ENCODE results near the gene BTG2.

Gene BTG2

DNA sequence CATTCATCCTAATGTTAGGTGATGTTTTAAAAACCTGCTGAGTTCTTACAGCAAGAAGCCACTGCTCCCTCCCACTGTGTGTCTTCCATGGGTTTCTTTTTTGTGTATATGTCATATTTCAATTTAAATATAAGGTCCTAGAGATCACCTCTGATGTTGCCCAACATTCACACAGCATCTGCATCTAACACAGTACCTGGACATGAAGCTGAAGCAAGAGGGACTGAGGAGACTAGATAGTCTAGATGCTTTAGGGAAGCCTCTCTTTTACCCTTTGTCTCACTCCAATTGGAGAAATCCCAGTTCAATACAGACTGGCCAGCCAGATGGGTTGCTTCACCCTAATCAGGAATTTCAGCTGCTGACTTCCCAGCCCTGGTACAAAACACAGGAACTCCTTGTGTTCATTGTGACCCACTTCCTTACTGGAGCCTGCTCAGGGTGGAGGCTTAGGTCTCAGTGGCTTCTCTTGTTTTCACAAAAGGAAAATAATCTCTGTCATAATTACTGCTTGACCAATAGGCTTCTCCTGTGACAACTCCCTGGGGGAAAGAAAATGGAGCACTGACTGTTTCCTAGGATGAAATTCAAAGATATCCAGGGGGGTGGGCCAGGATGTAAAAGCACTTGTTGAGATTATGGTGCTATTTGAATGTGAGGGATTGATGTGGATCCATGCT, 17.3 kb downstream of the BTG2 start:
- no peak overlapping the region for H3K4me3 ChIP-seq

DNA sequence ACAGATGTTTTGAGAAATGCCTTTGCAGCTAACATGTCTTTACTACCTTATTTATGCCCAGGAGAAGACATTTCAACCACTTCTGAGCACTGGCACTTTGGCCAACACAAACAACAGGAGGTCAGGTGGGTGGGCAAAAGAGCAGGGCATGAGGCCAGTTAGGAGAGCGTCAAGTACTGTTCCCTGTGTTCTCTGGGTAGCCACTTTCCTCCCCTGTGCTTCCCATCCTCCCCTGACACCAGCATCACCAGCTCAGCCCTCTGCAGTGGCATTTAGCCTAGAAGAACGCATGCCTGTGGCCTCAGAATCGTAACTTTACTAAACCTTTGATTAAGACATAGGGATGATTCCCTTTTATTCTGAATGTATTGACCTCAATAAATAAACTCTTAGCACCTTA, 18.3 kb downstream of the BTG2 start:
- Histone ChIP-seq H3K4me1 (peaks cover 47% of the 10 kb centered on the region), H3K36me3 (replicated peaks) (no peaks in the 10 kb centered on the region), H3K27me3 (ENCODE audit: low read depth) (no peaks in the 10 kb centered on the region), H3K9me3 (no peaks in the 10 kb centered on the region), H3K4me3 (no peak overlapping the region)
- in situ Hi-C loops (cut with MboI; ENCODE audit: low sequenced_read_pairs) = no loop called here
- DNase-seq (ENCODE audit: low spot score in 2 of 2) = no peak

More for the DNA sequence above, 17.3 kb downstream of the BTG2 start:
- in situ Hi-C loops (cut with MboI; ENCODE audit: low sequenced_read_pairs) = no loop called here
- Histone ChIP-seq H3K27me3 (ENCODE audit: low read depth) (no peaks in the 10 kb centered on the region), H3K4me1 (peaks cover 38% of the 10 kb centered on the region), H3K36me3 (replicated peaks) (no peaks in the 10 kb centered on the region), H3K9me3 (no peaks in the 10 kb centered on the region)
- peak; percentile 44 to 59 for DNase-seq (ENCODE audit: low spot score in 2 of 2)

DNA sequence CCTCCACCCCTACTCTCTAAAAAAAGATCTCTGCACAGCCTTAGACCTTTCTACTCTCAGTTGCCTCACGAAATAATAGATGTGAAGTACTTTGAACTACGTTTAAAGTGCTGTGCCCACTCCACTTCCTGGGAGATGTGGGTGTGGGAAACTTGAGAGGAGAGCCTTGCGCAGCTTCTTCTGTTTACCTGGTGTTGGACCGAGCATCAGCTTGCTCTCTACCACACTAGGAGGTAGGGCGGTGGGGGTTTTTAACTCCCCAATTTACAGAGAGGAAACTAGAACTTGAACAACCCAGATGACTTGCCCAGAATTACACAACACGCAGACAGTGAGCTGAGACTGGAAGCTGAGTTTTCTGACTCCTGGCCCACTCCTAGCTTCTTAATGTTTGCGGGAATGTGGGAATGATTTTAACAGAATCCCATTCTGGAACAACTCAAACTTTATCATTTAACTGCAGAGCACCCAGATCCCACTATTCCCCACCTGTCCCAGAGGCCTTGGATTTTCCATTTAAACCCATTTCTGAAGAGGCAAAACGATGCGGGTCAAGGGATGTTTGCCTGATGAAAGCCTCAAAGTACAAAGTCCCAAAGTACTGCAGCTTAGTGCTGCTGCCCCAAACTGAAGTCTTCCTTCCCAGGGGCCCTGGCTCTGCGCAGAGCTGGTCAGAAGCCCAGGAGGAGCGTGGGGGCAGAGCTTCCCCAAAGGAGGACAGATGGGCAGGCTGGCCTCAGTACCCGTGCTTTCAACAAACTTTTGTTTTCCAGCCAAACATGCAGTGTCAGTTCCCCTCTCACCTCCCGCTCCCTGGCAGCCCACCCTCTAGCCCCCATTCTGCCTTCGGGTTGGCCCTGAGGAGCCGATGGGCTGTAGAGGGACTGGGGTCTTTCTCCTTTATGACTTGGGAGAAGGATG, 19.0 kb downstream of the BTG2 start:
- Histone ChIP-seq H3K4me3 (no peak overlapping the region), H3K27me3 (ENCODE audit: low read depth) (no peaks in the 10 kb centered on the region), H3K9me3 (no peaks in the 10 kb centered on the region), H3K36me3 (replicated peaks) (no peaks in the 10 kb centered on the region), H3K4me1 (peaks cover 52% of the 10 kb centered on the region)
- in situ Hi-C loops (cut with MboI; ENCODE audit: low sequenced_read_pairs) = no loop called here
- no peak for DNase-seq (ENCODE audit: low spot score in 2 of 2)

DNA sequence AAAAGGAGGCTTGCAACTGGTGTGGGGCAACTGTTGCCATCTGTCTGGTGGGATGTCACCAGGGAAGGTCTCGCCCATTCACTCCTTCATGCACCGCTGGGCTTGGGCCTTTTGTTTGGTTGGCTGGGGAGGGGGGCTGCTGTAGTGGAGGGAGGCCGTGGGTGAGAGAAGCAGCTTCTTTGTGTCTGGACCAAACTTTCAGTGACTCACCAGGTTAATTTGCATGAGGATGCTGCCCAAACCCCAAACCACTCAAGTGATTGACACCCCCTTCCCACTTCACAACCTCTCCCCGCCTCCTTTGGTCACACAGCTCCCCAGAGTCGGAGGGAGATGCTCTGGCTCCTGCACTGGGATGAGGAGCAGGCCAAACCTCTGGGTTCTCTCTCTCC, 19.7 kb downstream of the BTG2 start:
- H3K9me3 ChIP-seq = no peaks in the 10 kb centered on the region
- no peaks in the 10 kb centered on the region for H3K27me3 ChIP-seq (ENCODE audit: low read depth)
- DNase-seq (ENCODE audit: low spot score in 2 of 2) = peak in 1 of 2 experiments; percentile 58
- no peak overlapping the region for H3K4me3 ChIP-seq
- in situ Hi-C loops (cut with MboI; ENCODE audit: low sequenced_read_pairs) = no loop called here
- H3K4me1 ChIP-seq = peaks cover 52% of the 10 kb centered on the region
- no peaks in the 10 kb centered on the region for H3K36me3 ChIP-seq (replicated peaks)

DNA sequence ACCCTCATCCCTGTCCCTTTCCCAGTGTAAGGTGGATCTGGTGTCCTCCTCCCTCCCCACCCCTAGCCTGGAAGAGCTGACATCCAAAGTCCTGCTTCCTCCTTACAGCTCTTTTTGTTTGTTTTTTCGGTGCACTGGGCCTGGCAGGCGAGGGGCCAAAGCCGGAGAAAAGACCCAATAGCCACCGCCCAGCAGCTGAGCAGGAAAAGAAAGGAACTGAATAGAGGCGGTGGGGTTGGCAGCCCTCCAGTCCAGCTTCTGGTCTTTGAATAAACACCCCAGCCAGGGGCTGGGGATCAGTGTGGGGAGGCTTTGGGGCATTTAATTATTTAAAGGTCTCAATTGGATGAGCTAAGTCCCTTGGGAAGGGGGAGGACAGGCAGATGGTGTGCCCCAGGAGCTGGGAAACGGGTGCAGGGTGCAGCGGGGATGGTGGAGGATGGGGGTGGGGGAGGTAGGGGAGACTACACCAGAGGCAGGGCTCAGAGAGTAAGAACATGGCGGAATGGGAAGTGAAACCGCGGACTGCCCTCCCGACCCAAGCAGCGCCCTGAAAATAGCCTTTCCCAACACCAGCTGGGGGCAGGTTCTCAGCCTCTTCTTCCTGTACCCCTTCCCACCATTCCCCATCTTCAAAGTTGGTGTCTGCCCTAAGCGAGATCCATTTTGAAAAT, 20.2 kb downstream of the BTG2 start:
- H3K36me3 ChIP-seq (replicated peaks) = no peaks in the 10 kb centered on the region
- peaks cover 52% of the 10 kb centered on the region for H3K4me1 ChIP-seq
- in situ Hi-C loops (cut with MboI; ENCODE audit: low sequenced_read_pairs) = no loop called here
- DNase-seq (ENCODE audit: low spot score in 2 of 2) = peak; percentile 63 to 86
- H3K4me3 ChIP-seq = no peak overlapping the region
- no peaks in the 10 kb centered on the region for H3K9me3 ChIP-seq
- H3K27me3 ChIP-seq (ENCODE audit: low read depth) = no peaks in the 10 kb centered on the region

DNA sequence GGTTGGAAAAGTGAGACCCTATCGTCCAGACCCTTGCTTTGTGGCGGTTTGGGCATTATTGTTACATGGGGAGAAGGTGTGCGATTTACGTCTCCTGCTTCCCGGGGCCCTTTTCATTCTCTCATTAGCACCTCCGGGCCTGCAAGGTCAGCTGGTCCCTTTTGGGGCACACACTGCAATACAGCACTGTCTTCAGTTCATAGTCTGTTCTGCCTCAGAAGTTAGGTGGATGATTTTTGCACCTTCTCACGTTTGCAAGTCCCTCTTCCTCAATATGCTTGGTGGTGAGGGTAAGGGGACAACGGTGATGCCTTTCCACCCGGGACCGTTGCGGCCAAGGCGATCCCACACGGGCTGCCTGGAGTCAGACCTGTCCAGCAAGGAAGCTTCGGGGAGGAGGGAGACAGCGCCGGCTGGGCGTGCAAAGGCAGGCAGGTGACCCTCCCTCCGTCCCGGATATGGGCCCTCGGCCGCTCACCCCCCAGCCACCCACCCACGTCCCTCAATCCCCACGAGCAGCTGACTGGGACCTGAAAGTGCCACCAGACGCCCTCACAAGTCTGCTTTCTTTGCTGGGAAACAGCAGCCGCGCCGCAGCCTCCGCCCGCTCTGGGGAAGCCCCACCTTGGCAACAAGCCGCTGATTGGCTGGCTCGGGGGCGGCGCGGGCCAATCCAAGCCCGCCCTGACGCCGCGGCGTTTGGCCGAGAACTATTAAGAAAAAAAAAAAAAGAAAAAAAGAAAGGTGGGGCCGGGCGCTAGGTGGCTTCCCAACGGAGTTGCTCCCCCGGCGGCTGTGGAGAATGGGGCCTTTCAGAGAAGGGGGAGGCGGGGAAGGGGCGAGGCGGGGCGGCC, 21.7 kb downstream of the BTG2 start:
- peak; percentile 89 to 94 for DNase-seq (ENCODE audit: low spot score in 2 of 2)
- no peaks in the 10 kb centered on the region for H3K9me3 ChIP-seq
- H3K4me1 ChIP-seq = peaks cover 52% of the 10 kb centered on the region
- no peaks in the 10 kb centered on the region for H3K36me3 ChIP-seq (replicated peaks)
- H3K27me3 ChIP-seq (ENCODE audit: low read depth) = no peaks in the 10 kb centered on the region
- peak overlapping the region; percentile 30 for H3K4me3 ChIP-seq
- in situ Hi-C loops (cut with MboI; ENCODE audit: low sequenced_read_pairs) = no loop called here

DNA sequence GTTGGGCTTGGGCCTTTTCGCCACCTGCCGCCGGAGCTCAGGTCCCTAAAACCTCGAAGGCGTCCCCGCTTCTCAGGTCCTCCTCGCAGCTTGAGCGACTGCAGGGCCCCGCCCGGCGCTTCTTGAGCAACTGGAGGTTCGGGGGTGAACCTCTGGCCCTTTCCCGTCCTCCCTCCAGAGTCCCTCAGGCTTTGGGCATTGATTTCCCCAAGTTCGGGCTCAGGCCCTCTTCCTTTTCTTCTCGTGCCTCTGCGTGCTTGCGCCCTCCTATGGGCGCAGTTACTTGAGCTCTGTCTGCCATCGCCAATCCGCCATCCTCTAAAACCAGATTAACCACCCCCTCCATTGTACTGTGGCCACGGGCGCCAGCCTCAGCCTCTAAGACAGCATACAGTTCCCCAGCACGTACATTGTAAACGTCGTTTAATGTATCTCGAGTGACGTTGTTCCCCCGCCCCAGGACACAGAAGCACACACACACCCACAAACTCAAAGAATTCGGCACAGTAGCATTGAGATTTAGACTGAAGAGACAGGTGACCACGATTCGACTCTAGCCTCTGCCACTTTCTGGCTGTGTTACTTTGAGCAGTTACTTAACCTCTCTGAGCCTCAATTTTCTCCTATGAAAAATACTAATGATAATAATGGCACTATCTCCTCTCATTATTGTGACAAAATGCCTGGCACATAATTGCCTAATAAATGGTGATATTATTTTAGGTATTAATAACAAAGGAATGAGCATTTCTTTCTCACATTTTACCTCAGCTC, 22.6 kb downstream of the BTG2 start:
- in situ Hi-C loops (cut with MboI; ENCODE audit: low sequenced_read_pairs) = no loop called here
- peaks cover 46% of the 10 kb centered on the region for H3K4me1 ChIP-seq
- peak overlapping the region; percentile 12; the same call in 1 of the 2 replicates for H3K4me3 ChIP-seq
- no peaks in the 10 kb centered on the region for H3K27me3 ChIP-seq (ENCODE audit: low read depth)
- DNase-seq (ENCODE audit: low spot score in 2 of 2) = peak; percentile 78 to 79
- no peaks in the 10 kb centered on the region for H3K9me3 ChIP-seq
- no peaks in the 10 kb centered on the region for H3K36me3 ChIP-seq (replicated peaks)

DNA sequence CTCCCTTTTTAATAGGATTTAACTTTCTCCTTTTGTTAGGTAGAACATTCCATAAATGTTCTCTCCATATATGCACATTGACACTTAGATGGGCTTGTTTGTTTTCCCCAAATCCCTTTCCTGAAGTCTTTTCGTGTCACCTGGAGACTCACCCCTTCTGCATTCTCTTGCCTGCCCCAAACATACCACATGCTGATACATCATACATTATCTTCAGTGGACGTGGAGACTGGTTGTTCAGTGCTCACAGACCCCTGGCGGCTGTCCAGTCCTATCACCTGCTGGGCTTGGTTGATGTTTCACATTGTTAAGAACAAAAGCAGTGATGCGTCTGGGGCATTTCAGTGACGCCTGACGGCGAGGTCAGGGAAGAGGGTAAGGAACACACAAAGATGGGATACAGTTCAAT, 23.4 kb downstream of the BTG2 start:
- Histone ChIP-seq H3K27me3 (ENCODE audit: low read depth) (no peaks in the 10 kb centered on the region), H3K36me3 (replicated peaks) (no peaks in the 10 kb centered on the region), H3K9me3 (no peaks in the 10 kb centered on the region), H3K4me1 (peaks cover 43% of the 10 kb centered on the region), H3K4me3 (no peak overlapping the region)
- DNase-seq (ENCODE audit: low spot score in 2 of 2) = peak; percentile 80 to 83
- in situ Hi-C loops (cut with MboI; ENCODE audit: low sequenced_read_pairs) = no loop called here

DNA sequence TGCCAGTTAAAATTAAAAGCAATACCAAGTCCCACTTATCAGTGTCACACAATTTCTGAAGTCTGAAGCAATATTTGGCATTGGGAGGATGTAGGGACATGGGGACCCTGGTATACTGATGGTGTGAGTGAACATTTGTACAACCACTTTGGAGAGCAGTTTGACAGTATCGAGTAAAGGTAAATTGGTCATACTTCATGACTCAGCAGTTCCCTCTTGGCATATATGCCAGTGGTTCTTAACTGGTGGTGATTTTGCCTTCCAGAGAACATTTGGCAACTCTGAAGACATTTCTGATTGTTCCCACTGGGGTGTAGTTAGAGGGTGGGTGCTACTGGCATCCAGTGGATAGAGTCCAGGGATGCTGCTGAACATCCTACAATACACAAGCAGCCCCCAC, 25.9 kb downstream of the BTG2 start:
- in situ Hi-C loops (cut with MboI; ENCODE audit: low sequenced_read_pairs) = no loop called here
- Histone ChIP-seq H3K36me3 (replicated peaks) (no peaks in the 10 kb centered on the region), H3K4me3 (no peak overlapping the region), H3K4me1 (peaks cover 26% of the 10 kb centered on the region), H3K9me3 (no peaks in the 10 kb centered on the region), H3K27me3 (ENCODE audit: low read depth) (no peaks in the 10 kb centered on the region)
- no peak for DNase-seq (ENCODE audit: low spot score in 2 of 2)

DNA sequence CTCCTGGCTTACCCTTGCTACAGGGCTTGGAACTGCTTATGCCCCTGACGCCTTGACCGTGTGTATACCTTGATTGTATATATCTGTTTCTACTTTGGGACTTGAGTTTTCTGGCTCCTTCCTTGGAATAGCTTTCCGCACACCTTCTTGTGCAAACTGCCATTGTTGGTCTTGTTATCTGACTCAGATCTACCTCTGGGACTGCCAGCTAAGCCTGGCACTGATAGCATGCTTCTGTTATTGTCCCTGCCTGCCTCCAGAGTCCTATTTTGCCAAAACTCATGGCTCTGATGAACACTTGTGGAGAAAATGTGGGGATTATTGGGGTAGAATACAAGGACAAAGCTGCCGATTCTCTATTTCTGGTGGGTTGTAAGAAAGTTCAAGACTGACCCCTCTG, 30.2 kb downstream of the BTG2 start:
- no peak overlapping the region for H3K4me3 ChIP-seq
- peaks cover 3% of the 10 kb centered on the region for H3K27me3 ChIP-seq (ENCODE audit: low read depth)
- DNase-seq (ENCODE audit: low spot score in 2 of 2) = no peak
- in situ Hi-C loops (cut with MboI; ENCODE audit: low sequenced_read_pairs) = no loop called here
- no peaks in the 10 kb centered on the region for H3K4me1 ChIP-seq
- H3K36me3 ChIP-seq (replicated peaks) = no peaks in the 10 kb centered on the region
- H3K9me3 ChIP-seq = no peaks in the 10 kb centered on the region

DNA sequence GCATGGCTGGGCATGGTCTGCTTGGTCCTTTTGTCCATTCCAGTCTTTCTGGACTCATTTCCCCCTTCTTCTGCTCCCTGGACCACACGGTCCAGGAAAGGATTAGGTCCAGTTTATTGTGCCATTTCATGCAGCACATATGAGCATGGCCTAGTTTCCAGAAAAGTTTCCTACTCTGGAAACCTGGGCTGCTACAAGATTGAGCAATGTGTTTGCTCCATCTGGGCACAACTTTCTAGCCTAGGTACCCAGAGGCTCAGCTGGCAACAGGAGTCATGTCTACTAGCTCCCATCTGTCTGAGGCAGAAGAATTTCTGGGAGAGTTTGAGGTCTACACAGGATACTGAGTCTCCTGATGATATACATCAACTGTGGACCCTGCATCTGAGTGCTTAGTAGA, 30.8 kb downstream of the BTG2 start:
- no peak for DNase-seq (ENCODE audit: low spot score in 2 of 2)
- peaks cover 8% of the 10 kb centered on the region for H3K27me3 ChIP-seq (ENCODE audit: low read depth)
- H3K36me3 ChIP-seq (replicated peaks) = no peaks in the 10 kb centered on the region
- H3K4me1 ChIP-seq = no peaks in the 10 kb centered on the region
- H3K9me3 ChIP-seq = no peaks in the 10 kb centered on the region
- no peak overlapping the region for H3K4me3 ChIP-seq
- in situ Hi-C loops (cut with MboI; ENCODE audit: low sequenced_read_pairs) = no loop called here

DNA sequence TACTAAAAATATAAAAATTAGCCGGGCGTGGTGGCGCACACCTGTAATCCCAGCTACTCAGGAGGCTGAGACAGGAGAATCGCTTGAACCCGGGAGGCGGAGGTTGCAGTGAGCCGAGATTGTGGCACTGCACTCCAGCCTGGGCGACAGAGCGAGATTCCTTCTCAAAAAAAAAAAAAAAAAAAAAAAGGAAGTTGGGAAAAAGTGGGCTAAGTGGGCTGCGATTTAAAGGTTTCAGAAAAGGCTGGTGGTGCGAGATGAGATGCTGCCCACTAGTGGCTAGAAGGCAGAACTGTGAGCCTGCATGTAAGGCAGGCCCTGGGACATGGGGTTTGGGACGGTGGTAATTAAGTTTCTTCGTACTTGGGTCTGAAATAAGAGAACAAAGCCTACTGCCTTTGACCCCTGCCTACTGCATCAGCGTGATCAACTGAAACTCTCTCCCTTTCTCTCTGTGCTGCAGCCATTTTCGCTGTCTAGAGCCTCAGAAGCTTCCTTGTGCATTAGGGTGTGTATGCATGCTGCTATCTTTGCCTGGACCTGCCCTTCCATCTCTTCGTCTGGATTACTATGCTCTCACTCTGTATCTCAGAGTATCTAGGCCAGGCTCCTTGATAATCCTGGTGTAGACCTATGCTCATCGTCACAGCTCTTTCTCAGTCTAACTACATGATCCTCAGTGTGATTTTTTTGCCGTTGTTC, 33.2 kb downstream of the BTG2 start:
- Histone ChIP-seq H3K4me3 (no peak overlapping the region), H3K9me3 (no peaks in the 10 kb centered on the region), H3K27me3 (ENCODE audit: low read depth) (peaks cover 8% of the 10 kb centered on the region), H3K36me3 (replicated peaks) (no peaks in the 10 kb centered on the region), H3K4me1 (peaks cover 9% of the 10 kb centered on the region)
- in situ Hi-C loops (cut with MboI; ENCODE audit: low sequenced_read_pairs) = no loop called here
- peak; percentile 60 to 72 for DNase-seq (ENCODE audit: low spot score in 2 of 2)
